A549 (cell line): ENCODE results near the gene MYO18B. TPM values are rescaled to one million over a fixed set of nuclear protein-coding genes. Genes with fewer than 3 reads are reported as not detected.

Experiments used
- ATAC-seq, 2 experiments: fragments of 200-7000 bp in 1 of 2; fragments of >200 bp in 1 of 2; cut with Nextera tagmentation in 1 of 2; cut with Tn5 transposase in 1 of 2; 3 replicates each; pipeline versions ENCODE4 v1.8.0 to v1.9.1; 2018 to 2020; ENCODE audit warnings: mild to moderate bottlenecking in 1 of 2, moderate library complexity in 1 of 2
- CTCF ChIA-PET: fragments of 300-600 bp; sonication (Branson Sonifier 250); formaldehyde crosslinking; extraction: SDS; loops from one replicate; lab custom pipeline; 2021; ENCODE audit warnings: antibody characterized with exemption, inconsistent platforms; lab: Yijun Ruan, JAX
- POLR2A ChIA-PET: fragments of 350-600 bp; formaldehyde crosslinking; extraction: SDS; loops from one replicate; lab custom pipeline; 2021; ENCODE audit warnings: antibody characterized with exemption, inconsistent platforms; lab: Yijun Ruan, JAX
- DNase-seq, 2 experiments: peaks; one replicate each; pipeline versions ENCODE4 v3.0.0 to v3.0.0-alpha.2; 2011 to 2016; ENCODE audit warnings: low read depth in 1 of 2, low spot score in 1 of 2
- FAIRE-seq: peaks from 2 replicates; lab custom pipeline; 2011; peaks lifted over from hg19 to GRCh38; lab: Jason Lieb, UNC
- H3K27ac ChIP-seq, 2 experiments: fragments of >200 bp; sonication (Bioruptor Twin); formaldehyde crosslinking; 3 replicates each; pipeline ENCODE4 v1.5.1; 2016 to 2017
- H3K4me1 ChIP-seq: fragments of >200 bp; sonication (Bioruptor Twin); formaldehyde crosslinking; 3 replicates; pipeline ENCODE4 v1.6.1; 2016
- H3K4me2 ChIP-seq: fragments of >200 bp; sonication (Bioruptor Twin); formaldehyde crosslinking; 3 replicates; pipeline ENCODE4 v1.6.1; 2016
- H3K4me3 ChIP-seq: fragments of >200 bp; sonication (Bioruptor Twin); formaldehyde crosslinking; 3 replicates; pipeline ENCODE4 v1.5.1; 2016
- H3K9me3 ChIP-seq: fragments of >200 bp; sonication (Bioruptor Twin); formaldehyde crosslinking; 3 replicates; pipeline ENCODE4 v1.6.1; 2016
- ATOH8 ChIP-seq: fragments of 250-450 bp; sonication (Bioruptor Pico); IDR thresholded peaks from 2 replicates; pipeline ENCODE4 v1.5.0; 2020; ENCODE audit warnings: low read depth, mild to moderate bottlenecking, moderate library complexity
- CBX2 ChIP-seq: fragments of 200-600 bp; sonication (generic); IDR thresholded peaks from 2 replicates; pipeline ENCODE4 v1.6.1; 2016; ENCODE audit warnings: low read depth, mild to moderate bottlenecking, borderline replicate concordance
- CBX8 ChIP-seq: fragments of 200-600 bp; sonication (generic); IDR thresholded peaks from 2 replicates; pipeline ENCODE4 v1.6.1; 2016
- CEBPB ChIP-seq, 2 experiments: fragments of >200 bp in 1 of 2; sonication (Bioruptor Twin) in 1 of 2; formaldehyde crosslinking in 1 of 2; IDR thresholded peaks; 2 replicates each; pipeline ENCODE4 v1.6.1; 2012 to 2016
- EHF ChIP-seq: fragments of 250-450 bp; sonication (Bioruptor Pico); IDR thresholded peaks from 2 replicates; pipeline ENCODE4 v1.5.0; 2020; ENCODE audit warnings: mild to moderate bottlenecking
- FOSB ChIP-seq: fragments of 250-450 bp; sonication (Bioruptor Pico); IDR thresholded peaks from 2 replicates; pipeline ENCODE4 v1.5.0; 2020; ENCODE audit warnings: mild to moderate bottlenecking, moderate library complexity
- FOSL2 ChIP-seq, 2 experiments: fragments of 450-650 bp in 1 of 2; fragments of >200 bp in 1 of 2; sonication (Bioruptor Twin) in 1 of 2; formaldehyde crosslinking; IDR thresholded peaks; 2 replicates each; pipeline versions ENCODE4 v1.5.0 to v1.6.1; 2016 to 2020; ENCODE audit warnings: mild to moderate bottlenecking in 1 of 2, moderate library complexity in 1 of 2
- FOXS1 ChIP-seq: fragments of 250-450 bp; sonication (Bioruptor Pico); IDR thresholded peaks from 2 replicates; pipeline ENCODE4 v1.5.0; 2020; ENCODE audit warnings: mild to moderate bottlenecking, moderate library complexity
- GATA3 ChIP-seq: IDR thresholded peaks from 2 replicates; pipeline ENCODE4 v1.6.1; 2012; ENCODE audit warnings: borderline replicate concordance
- HDAC2 ChIP-seq: fragments of 200-600 bp; sonication (generic); IDR thresholded peaks from 2 replicates; pipeline ENCODE4 v1.6.1; 2016
- HES2 ChIP-seq: fragments of >200 bp; sonication (Bioruptor Twin); formaldehyde crosslinking; IDR thresholded peaks from 2 replicates; pipeline ENCODE4 v1.6.1; 2016
- HEYL ChIP-seq: fragments of 250-450 bp; sonication (Bioruptor Pico); IDR thresholded peaks from 2 replicates; pipeline ENCODE4 v1.8.0; 2021; ENCODE audit warnings: mild to moderate bottlenecking, moderate library complexity
- JUN ChIP-seq, 2 experiments: fragments of >200 bp; sonication (Bioruptor Twin); formaldehyde crosslinking; IDR thresholded peaks; 2 replicates in 1 of 2; 3 replicates in 1 of 2; pipeline ENCODE4 v1.6.1; 2016 to 2017
- KDM1A ChIP-seq: fragments of 200-600 bp; sonication (generic); IDR thresholded peaks from 2 replicates; pipeline ENCODE4 v1.6.1; 2016; ENCODE audit warnings: low read depth, mild to moderate bottlenecking
- MAZ ChIP-seq: fragments of 150-350 bp; IDR thresholded peaks from 2 replicates; pipeline ENCODE4 v1.6.1; 2014; ENCODE audit warnings: antibody characterized with exemption, low read depth, low read length, borderline replicate concordance
- MYC ChIP-seq: IDR thresholded peaks from 2 replicates; pipeline ENCODE4 v1.6.1; 2012; ENCODE audit warnings: mild to moderate bottlenecking, inconsistent platforms, low read length, improper control_type of control experiment, borderline replicate concordance
- NFE2L2 ChIP-seq: fragments of 150-350 bp; conservative IDR thresholded peaks from 2 replicates; pipeline ENCODE4 v1.6.1; 2014; ENCODE audit warnings: low read length
- PHF8 ChIP-seq: fragments of 200-600 bp; sonication (generic); IDR thresholded peaks from 2 replicates; pipeline ENCODE4 v1.6.1; 2016; ENCODE audit warnings: low read depth, mild to moderate bottlenecking, antibody characterized with exemption, moderate library complexity, borderline replicate concordance
- POLR2A ChIP-seq: IDR thresholded peaks from 2 replicates; pipeline ENCODE4 v1.6.1; 2012; ENCODE audit warnings: mild to moderate bottlenecking, low read length
- RAD21 ChIP-seq, 2 experiments: fragments of >200 bp in 1 of 2; sonication (Bioruptor Twin) in 1 of 2; formaldehyde crosslinking in 1 of 2; IDR thresholded peaks in 1 of 2; conservative IDR thresholded peaks in 1 of 2; 2 replicates in 1 of 2; 3 replicates in 1 of 2; pipeline ENCODE4 v1.6.1; 2012 to 2018; ENCODE audit warnings: inconsistent platforms in 1 of 2
- RFX5 ChIP-seq: fragments of 450-650 bp; IDR thresholded peaks from 2 replicates; pipeline ENCODE4 v1.7.1; 2014; ENCODE audit warnings: antibody characterized with exemption, mild to moderate bottlenecking, moderate library complexity
- RNF2 ChIP-seq: fragments of 200-600 bp; sonication (generic); IDR thresholded peaks from 2 replicates; pipeline ENCODE4 v1.6.1; 2016; ENCODE audit warnings: low read depth, mild to moderate bottlenecking, antibody characterized with exemption, moderate library complexity, borderline replicate concordance
- TFCP2L1 ChIP-seq: fragments of 250-450 bp; sonication (Bioruptor Pico); IDR thresholded peaks from 2 replicates; pipeline ENCODE4 v1.5.0; 2021; ENCODE audit warnings: mild to moderate bottlenecking
- TP53 ChIP-seq: fragments of 250-450 bp; sonication (Bioruptor Pico); IDR thresholded peaks from 2 replicates; pipeline ENCODE4 v1.5.0; 2021; ENCODE audit warnings: mild to moderate bottlenecking, moderate library complexity
- ZFP36 ChIP-seq: fragments of 450-650 bp; IDR thresholded peaks from 2 replicates; pipeline ENCODE4 v1.6.1; 2014; ENCODE audit warnings: borderline replicate concordance; ENCODE audit not compliant: partially characterized antibody
- ZNF302 ChIP-seq: fragments of 250-450 bp; sonication (Bioruptor Pico); IDR thresholded peaks from 2 replicates; pipeline ENCODE4 v1.9.0; 2021; ENCODE audit warnings: inconsistent platforms, mild to moderate bottlenecking, moderate library complexity
- WGBS: methylation state at CpG from one replicate; pipeline ENCODE4 v1.1.6; 2017; ENCODE audit errors: missing lambda C conversion rate; 5-methylcytosine and 5-hydroxymethylcytosine counted together
- polyA plus RNA-seq, 4 experiments: library from polyadenylated mRNA; depleted of rRNA in 3 of 4; stranded (reverse); fragments of >200 nt; fragmentation: RNase III in 1 of 4; extraction: RNeasy Plus Mini Kit Qiagen cat#74134 plus additional on column Dnase treatment in 1 of 4; gene quantifications; 2 replicates in 3 of 4; 3 replicates in 1 of 4; pipeline ENCODE4 v1.2.3, GENCODE V29; 2011 to 2017
- TF ChIP-seq, protein P1 (sequence below): IDR thresholded peaks from 2 replicates; pipeline ENCODE4 v1.6.1; 2012
- TF ChIP-seq, protein P2 (sequence below): fragments of 150-350 bp; IDR thresholded peaks from 2 replicates; pipeline ENCODE4 v1.6.1; 2014; ENCODE audit warnings: low read depth, mild to moderate bottlenecking, low read length
- TF ChIP-seq, protein P3 (sequence below): IDR thresholded peaks from 2 replicates; pipeline ENCODE4 v1.6.1; 2012; ENCODE audit warnings: low read depth, borderline replicate concordance
- TF ChIP-seq, protein P4 (sequence below): fragments of >200 bp; sonication (Bioruptor Twin); formaldehyde crosslinking; IDR thresholded peaks from 3 replicates; pipeline ENCODE4 v1.5.1; 2016
- TF ChIP-seq, protein P5 (sequence below): IDR thresholded peaks from 2 replicates; pipeline ENCODE4 v1.6.1; 2012

The MYO18B gene
- polyA plus RNA-seq, 2 of the 4 experiments (the other 2 are of a cell fraction), result 0.01 TPM

- no peak overlapping the region for H3K27ac ChIP-seq
- no peak overlapping the region for H3K4me3 ChIP-seq
- H3K4me2 ChIP-seq, result no peak overlapping the region
- POLR2A ChIA-PET, result no interaction called here
- ATAC-seq, result no peak
- H3K9me3 ChIP-seq, result no peaks in the 10 kb centered on the region
- CTCF ChIA-PET, result no interaction called here
- no peaks in the 10 kb centered on the region for H3K4me1 ChIP-seq
- no peak for FAIRE-seq
- DNase-seq, result no peak
- WGBS, result 17% methylated on average over 2 of the region's 2 CpGs
- TF ChIP-seq CBX8 (no peak), HEYL (CRISPR knock-in tag) (no peak), JUN (IDR thresholded peaks at IDR 0.05) (no peak), CEBPB (IDR thresholded peaks at IDR 0.05) (no peak), CBX2 (no peak), HDAC2 (no peak), KDM1A (no peak), TFCP2L1 (CRISPR knock-in tag) (no peak), FOXS1 (CRISPR knock-in tag) (no peak), GATA3 (no peak), PHF8 (no peak), RFX5 (no peak), ZNF302 (CRISPR knock-in tag) (no peak), HES2 (no peak), FOSB (CRISPR knock-in tag) (no peak), ZFP36 (no peak)
- TF ChIP-seq, protein P1, sequence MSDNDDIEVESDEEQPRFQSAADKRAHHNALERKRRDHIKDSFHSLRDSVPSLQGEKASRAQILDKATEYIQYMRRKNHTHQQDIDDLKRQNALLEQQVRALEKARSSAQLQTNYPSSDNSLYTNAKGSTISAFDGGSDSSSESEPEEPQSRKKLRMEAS, result no peak
- TF ChIP-seq, protein P2, sequence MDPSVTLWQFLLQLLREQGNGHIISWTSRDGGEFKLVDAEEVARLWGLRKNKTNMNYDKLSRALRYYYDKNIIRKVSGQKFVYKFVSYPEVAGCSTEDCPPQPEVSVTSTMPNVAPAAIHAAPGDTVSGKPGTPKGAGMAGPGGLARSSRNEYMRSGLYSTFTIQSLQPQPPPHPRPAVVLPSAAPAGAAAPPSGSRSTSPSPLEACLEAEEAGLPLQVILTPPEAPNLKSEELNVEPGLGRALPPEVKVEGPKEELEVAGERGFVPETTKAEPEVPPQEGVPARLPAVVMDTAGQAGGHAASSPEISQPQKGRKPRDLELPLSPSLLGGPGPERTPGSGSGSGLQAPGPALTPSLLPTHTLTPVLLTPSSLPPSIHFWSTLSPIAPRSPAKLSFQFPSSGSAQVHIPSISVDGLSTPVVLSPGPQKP, result no peak
Observed at GRCh38 chr22:26043031-26043430, 301.0 kb downstream of the MYO18B start.

DNA sequence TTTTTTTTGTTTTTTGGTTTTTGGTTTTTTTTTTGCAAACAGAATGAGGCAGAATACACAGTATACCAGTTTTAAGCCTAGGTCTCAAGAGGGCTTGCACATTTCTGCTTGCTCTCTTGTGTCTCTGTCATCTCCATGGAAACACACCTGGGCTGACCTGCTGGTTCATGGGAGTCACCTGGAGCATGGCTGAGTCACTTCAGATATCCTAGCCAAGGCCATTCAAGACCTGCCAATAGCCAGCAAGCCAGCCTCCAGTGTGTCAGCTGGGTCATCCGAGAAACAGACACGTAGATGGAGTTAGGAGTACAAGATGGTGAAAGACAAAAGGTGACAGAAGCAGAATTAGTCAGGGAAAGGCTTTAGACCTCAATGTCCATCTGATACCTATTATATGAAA lies 303.1 kb downstream of the MYO18B start:
- ATAC-seq, result no peak
- Histone ChIP-seq H3K4me3 (no peak overlapping the region), H3K4me2 (no peak overlapping the region), H3K27ac (no peak overlapping the region), H3K9me3 (no peaks in the 10 kb centered on the region), H3K4me1 (no peaks in the 10 kb centered on the region)
- TF ChIP-seq ATOH8 (CRISPR knock-in tag) (no peak), RNF2 (no peak)
- ChIA-PET CTCF (no interaction called here), POLR2A (no interaction called here)
- FAIRE-seq, result no peak
- DNase-seq, result no peak
- WGBS, result 0% methylated on average over 2 of the region's 2 CpGs

DNA sequence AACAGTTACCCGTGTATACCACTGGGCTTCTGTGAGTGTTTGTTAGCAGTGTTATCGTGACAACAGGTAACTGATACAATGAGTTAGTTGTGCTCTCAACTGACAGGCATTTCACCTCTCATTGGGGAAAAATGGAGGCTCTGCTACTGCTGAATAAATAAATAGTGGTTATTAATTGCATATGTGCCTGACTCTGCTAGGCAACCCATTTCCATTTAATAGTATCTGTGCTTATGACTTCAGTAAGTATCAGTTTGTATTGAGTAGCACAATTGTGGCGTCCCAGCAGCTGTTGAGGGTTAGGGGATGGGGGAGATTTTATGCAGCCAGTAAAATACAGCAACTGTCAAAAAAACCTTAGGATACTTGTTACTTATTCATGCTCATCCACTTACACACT lies 303.9 kb downstream of the MYO18B start:
- no peak for DNase-seq
- ATAC-seq, result no peak
- Histone ChIP-seq H3K4me1 (no peaks in the 10 kb centered on the region), H3K9me3 (no peaks in the 10 kb centered on the region), H3K27ac (no peak overlapping the region), H3K4me3 (no peak overlapping the region), H3K4me2 (no peak overlapping the region)
- FAIRE-seq, result no peak
- POLR2A ChIA-PET, result no interaction called here
- 2% methylated on average over 3 of the region's 3 CpGs for WGBS
- CTCF ChIA-PET, result no interaction called here
- no peak for TF ChIP-seq CEBPB (IDR thresholded peaks at IDR 0.05)
- TF ChIP-seq EHF (CRISPR knock-in tag), result no peak
- TF ChIP-seq RAD21 (conservative IDR thresholded peaks at IDR 0.05 in 1 of 2, IDR thresholded peaks at IDR 0.05 in 1 of 2), result no peak
- no peak for TF ChIP-seq PHF8
- no peak for TF ChIP-seq HES2
- TF ChIP-seq, protein P3, sequence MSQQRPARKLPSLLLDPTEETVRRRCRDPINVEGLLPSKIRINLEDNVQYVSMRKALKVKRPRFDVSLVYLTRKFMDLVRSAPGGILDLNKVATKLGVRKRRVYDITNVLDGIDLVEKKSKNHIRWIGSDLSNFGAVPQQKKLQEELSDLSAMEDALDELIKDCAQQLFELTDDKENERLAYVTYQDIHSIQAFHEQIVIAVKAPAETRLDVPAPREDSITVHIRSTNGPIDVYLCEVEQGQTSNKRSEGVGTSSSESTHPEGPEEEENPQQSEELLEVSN, result no peak
- TF ChIP-seq MAZ, result no peak
- no peak for TF ChIP-seq POLR2A
- TF ChIP-seq, protein P4, sequence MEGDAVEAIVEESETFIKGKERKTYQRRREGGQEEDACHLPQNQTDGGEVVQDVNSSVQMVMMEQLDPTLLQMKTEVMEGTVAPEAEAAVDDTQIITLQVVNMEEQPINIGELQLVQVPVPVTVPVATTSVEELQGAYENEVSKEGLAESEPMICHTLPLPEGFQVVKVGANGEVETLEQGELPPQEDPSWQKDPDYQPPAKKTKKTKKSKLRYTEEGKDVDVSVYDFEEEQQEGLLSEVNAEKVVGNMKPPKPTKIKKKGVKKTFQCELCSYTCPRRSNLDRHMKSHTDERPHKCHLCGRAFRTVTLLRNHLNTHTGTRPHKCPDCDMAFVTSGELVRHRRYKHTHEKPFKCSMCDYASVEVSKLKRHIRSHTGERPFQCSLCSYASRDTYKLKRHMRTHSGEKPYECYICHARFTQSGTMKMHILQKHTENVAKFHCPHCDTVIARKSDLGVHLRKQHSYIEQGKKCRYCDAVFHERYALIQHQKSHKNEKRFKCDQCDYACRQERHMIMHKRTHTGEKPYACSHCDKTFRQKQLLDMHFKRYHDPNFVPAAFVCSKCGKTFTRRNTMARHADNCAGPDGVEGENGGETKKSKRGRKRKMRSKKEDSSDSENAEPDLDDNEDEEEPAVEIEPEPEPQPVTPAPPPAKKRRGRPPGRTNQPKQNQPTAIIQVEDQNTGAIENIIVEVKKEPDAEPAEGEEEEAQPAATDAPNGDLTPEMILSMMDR, result no peak
- TF ChIP-seq MYC, result no peak
- no peak for TF ChIP-seq NFE2L2
- TF ChIP-seq TFCP2L1 (CRISPR knock-in tag), result no peak
- TF ChIP-seq, protein P5, sequence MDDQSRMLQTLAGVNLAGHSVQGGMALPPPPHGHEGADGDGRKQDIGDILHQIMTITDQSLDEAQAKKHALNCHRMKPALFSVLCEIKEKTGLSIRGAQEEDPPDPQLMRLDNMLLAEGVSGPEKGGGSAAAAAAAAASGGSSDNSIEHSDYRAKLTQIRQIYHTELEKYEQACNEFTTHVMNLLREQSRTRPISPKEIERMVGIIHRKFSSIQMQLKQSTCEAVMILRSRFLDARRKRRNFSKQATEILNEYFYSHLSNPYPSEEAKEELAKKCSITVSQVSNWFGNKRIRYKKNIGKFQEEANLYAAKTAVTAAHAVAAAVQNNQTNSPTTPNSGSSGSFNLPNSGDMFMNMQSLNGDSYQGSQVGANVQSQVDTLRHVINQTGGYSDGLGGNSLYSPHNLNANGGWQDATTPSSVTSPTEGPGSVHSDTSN, result no peak
- no peak for TF ChIP-seq FOSL2 (IDR thresholded peaks at IDR 0.05)
- no peak for TF ChIP-seq FOSL2 (CRISPR knock-in tag; IDR thresholded peaks at IDR 0.05)
- TF ChIP-seq TP53 (CRISPR knock-in tag), result no peak
